GM12878 (cell line): ENCODE measurements around the gene BMI1. TPM values are rescaled to one million over a fixed set of nuclear protein-coding genes. Genes with fewer than 3 reads are reported as not detected.

ENCODE experiments used
- CREB1 ChIP-seq: IDR thresholded peaks from 2 replicates; pipeline ENCODE4 v1.6.1; 2012; ENCODE audit warnings: low read depth, mild to moderate bottlenecking, inconsistent platforms
- EZH2 ChIP-seq: IDR thresholded peaks from 2 replicates; pipeline ENCODE4 v1.6.1; 2012; ENCODE audit warnings: low read depth, mild to moderate bottlenecking, control low read depth, inconsistent platforms, low read length, borderline replicate concordance; ENCODE audit not compliant: control insufficient read depth
- SREBF2 ChIP-seq: IDR thresholded peaks from 2 replicates; pipeline ENCODE4 v1.6.1; 2012; ENCODE audit warnings: mild to moderate bottlenecking, low read length
- polyA plus RNA-seq, 11 experiments: library from polyadenylated mRNA; depleted of rRNA in 4 of 11; unstranded in 6 of 11; stranded (reverse) in 5 of 11; fragments of >200 nt; fragmentation: Nextera tagmentation in 4 of 11; fragmentation: Illumina TruSeq in 1 of 11; extraction: Ambion mirVana in 4 of 11; extraction: Trizol in 1 of 11; gene quantifications; 1 replicate in 1 of 11; 2 replicates in 10 of 11; pipeline versions ENCODE4 v1.2.1 to v1.2.3, GENCODE V29; 2011 to 2016; ENCODE audit warnings: inconsistent platforms in 2 of 11, missing spikeins in 2 of 11, low read depth in 1 of 11
- total RNA-seq, 4 experiments: library from RNA; depleted of rRNA in 3 of 4; stranded (reverse); fragments of >200 nt in 3 of 4; fragmentation: Illumina TruSeq in 1 of 4; extraction: Trizol in 1 of 4; gene quantifications; 2 replicates each; pipeline versions ENCODE4 v1.2.1 to v1.2.3, GENCODE V29; 2013 to 2021
- TF ChIP-seq, protein P1 (sequence below): fragments of 150-350 bp; IDR thresholded peaks from 2 replicates; pipeline ENCODE4 v1.6.1; 2016; ENCODE audit warnings: low read depth, low read length
- TF ChIP-seq, protein P2 (sequence below): IDR thresholded peaks from 2 replicates; pipeline ENCODE4 v1.6.1; 2011; ENCODE audit warnings: borderline replicate concordance, low read depth, mild to moderate bottlenecking, moderate library complexity, low read length; ENCODE audit not compliant: insufficient read depth, poor library complexity, severe bottlenecking
- TF ChIP-seq, protein P3 (sequence below): fragments of 450-650 bp; IDR thresholded peaks from 2 replicates; pipeline ENCODE4 v1.6.1; 2017; ENCODE audit warnings: mild to moderate bottlenecking, moderate library complexity

Gene BMI1
- total and polyA plus RNA-seq, 10 of the 15 experiments (the other 5 are each of a cell fraction or from before 2014, with no cell fraction given): 8.0 to 49.7 (median 25.8) TPM

DNA sequence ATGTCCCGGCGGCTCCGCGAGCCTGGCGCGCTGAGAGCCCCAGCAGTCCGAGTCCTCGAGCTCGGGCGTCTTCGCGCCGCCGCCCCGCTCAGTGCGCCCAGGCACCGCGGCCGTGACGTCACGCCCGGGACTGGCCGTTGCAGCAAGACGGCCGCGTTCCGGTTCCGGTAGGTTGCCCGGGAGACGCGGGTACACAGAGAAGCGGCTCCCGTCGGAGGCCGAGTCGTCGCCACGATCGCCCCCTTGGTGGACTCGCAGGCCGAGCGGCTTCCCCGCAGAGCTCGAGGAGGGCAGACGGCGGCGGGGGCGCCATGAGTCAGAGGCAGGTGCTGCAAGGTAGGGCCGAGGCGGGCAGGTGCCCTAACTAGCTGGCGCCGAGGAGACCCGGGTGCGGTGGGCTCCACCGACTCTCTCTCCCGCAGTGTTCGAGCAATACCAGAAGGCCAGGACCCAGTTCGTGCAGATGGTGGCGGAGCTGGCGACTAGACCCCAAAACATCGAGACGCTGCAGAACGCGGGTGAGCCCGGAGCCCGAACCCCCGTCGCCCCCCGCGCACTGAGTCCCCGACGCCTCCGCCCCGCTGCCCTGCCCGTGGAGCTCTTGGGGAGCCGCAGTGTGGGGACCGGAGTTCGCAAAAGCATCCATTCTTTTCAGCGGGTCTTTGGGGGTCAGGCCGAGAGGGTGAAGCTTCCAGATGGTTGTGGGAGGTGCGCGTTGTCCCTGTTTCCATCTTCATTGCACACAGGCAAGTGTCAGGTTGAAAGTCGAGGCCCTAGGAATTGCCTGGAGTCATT, 24.6 kb downstream of the BMI1 start, which contains the start of gene SPAG6 (continued):
- TF ChIP-seq, protein P1, sequence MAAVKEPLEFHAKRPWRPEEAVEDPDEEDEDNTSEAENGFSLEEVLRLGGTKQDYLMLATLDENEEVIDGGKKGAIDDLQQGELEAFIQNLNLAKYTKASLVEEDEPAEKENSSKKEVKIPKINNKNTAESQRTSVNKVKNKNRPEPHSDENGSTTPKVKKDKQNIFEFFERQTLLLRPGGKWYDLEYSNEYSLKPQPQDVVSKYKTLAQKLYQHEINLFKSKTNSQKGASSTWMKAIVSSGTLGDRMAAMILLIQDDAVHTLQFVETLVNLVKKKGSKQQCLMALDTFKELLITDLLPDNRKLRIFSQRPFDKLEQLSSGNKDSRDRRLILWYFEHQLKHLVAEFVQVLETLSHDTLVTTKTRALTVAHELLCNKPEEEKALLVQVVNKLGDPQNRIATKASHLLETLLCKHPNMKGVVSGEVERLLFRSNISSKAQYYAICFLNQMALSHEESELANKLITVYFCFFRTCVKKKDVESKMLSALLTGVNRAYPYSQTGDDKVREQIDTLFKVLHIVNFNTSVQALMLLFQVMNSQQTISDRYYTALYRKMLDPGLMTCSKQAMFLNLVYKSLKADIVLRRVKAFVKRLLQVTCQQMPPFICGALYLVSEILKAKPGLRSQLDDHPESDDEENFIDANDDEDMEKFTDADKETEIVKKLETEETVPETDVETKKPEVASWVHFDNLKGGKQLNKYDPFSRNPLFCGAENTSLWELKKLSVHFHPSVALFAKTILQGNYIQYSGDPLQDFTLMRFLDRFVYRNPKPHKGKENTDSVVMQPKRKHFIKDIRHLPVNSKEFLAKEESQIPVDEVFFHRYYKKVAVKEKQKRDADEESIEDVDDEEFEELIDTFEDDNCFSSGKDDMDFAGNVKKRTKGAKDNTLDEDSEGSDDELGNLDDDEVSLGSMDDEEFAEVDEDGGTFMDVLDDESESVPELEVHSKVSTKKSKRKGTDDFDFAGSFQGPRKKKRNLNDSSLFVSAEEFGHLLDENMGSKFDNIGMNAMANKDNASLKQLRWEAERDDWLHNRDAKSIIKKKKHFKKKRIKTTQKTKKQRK: no peak
- TF ChIP-seq, protein P2, sequence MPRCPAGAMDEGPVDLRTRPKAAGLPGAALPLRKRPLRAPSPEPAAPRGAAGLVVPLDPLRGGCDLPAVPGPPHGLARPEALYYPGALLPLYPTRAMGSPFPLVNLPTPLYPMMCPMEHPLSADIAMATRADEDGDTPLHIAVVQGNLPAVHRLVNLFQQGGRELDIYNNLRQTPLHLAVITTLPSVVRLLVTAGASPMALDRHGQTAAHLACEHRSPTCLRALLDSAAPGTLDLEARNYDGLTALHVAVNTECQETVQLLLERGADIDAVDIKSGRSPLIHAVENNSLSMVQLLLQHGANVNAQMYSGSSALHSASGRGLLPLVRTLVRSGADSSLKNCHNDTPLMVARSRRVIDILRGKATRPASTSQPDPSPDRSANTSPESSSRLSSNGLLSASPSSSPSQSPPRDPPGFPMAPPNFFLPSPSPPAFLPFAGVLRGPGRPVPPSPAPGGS: no peak
- TF ChIP-seq EZH2 (no peak), CREB1 (peak; percentile 76), SREBF2 (no peak)
- TF ChIP-seq, protein P3, sequence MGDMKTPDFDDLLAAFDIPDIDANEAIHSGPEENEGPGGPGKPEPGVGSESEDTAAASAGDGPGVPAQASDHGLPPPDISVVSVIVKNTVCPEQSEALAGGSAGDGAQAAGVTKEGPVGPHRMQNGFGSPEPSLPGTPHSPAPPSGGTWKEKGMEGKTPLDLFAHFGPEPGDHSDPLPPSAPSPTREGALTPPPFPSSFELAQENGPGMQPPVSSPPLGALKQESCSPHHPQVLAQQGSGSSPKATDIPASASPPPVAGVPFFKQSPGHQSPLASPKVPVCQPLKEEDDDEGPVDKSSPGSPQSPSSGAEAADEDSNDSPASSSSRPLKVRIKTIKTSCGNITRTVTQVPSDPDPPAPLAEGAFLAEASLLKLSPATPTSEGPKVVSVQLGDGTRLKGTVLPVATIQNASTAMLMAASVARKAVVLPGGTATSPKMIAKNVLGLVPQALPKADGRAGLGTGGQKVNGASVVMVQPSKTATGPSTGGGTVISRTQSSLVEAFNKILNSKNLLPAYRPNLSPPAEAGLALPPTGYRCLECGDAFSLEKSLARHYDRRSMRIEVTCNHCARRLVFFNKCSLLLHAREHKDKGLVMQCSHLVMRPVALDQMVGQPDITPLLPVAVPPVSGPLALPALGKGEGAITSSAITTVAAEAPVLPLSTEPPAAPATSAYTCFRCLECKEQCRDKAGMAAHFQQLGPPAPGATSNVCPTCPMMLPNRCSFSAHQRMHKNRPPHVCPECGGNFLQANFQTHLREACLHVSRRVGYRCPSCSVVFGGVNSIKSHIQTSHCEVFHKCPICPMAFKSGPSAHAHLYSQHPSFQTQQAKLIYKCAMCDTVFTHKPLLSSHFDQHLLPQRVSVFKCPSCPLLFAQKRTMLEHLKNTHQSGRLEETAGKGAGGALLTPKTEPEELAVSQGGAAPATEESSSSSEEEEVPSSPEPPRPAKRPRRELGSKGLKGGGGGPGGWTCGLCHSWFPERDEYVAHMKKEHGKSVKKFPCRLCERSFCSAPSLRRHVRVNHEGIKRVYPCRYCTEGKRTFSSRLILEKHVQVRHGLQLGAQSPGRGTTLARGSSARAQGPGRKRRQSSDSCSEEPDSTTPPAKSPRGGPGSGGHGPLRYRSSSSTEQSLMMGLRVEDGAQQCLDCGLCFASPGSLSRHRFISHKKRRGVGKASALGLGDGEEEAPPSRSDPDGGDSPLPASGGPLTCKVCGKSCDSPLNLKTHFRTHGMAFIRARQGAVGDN: 0 out of 2 replicates have a peak, but pooled peaks have one; percentile 28
